WTC11 (cell line): ENCODE results near the gene PRKN.

Experiments used
- CBFB ChIP-seq: sonication (generic); formaldehyde crosslinking; IDR thresholded peaks from 2 replicates; pipeline ENCODE4 v1.8.1; 2022; ENCODE audit warnings: mild to moderate bottlenecking, low read depth, missing genetic modification reagents
- TF ChIP-seq, protein P1 (sequence below): fragments of 200-600 bp; IDR thresholded peaks from 2 replicates; pipeline ENCODE4 v1.8.0; 2022; ENCODE audit warnings: antibody characterized with exemption

DNA sequence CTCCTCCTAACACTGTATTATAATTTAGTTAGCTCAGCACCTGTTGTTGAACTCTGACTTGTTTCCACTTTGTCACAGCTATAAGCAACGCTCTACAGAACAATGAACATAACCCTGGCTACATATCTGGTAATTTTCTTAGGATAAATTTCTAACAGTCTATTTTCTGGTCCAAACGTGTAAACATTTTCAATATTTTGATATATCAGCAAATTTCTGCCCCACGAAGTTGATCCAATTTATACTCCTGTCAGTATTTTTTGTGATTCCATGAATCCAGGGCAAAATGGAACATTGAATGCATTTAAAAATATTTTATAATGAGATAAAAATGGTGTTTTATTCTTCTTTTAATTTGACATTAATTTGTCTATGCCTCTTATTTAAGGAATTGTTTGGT lies 1005.2 kb downstream of the PRKN start:
- no peak for TF ChIP-seq CBFB (CRISPR knock-in tag)
- TF ChIP-seq, protein P1, sequence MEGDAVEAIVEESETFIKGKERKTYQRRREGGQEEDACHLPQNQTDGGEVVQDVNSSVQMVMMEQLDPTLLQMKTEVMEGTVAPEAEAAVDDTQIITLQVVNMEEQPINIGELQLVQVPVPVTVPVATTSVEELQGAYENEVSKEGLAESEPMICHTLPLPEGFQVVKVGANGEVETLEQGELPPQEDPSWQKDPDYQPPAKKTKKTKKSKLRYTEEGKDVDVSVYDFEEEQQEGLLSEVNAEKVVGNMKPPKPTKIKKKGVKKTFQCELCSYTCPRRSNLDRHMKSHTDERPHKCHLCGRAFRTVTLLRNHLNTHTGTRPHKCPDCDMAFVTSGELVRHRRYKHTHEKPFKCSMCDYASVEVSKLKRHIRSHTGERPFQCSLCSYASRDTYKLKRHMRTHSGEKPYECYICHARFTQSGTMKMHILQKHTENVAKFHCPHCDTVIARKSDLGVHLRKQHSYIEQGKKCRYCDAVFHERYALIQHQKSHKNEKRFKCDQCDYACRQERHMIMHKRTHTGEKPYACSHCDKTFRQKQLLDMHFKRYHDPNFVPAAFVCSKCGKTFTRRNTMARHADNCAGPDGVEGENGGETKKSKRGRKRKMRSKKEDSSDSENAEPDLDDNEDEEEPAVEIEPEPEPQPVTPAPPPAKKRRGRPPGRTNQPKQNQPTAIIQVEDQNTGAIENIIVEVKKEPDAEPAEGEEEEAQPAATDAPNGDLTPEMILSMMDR: no peak
